ENCODE data around the gene REXO1.
"Not testable (repeated sequence)": the region's sequence is repeated elsewhere in the genome, so short reads cannot be mapped to it uniquely, and the experiment has no call there.

The REXO1 gene

GRCh38 chr19:1876496-1877279 lies 28.4 kb upstream of the REXO1 start:
- not testable (repeated sequence) for DNase-seq

GRCh38 chr19:1875646-1876495 lies 27.6 kb upstream of the REXO1 start:
- DNase-seq: peak; percentile 85

- not testable (repeated sequence) for DNase-seq
Observed at GRCh38 chr19:1875265-1875645, 27.0 kb upstream of the REXO1 start.

- DNase-seq: no peak
Observed at GRCh38 chr19:1874554-1875185, 26.4 kb upstream of the REXO1 start.

GRCh38 chr19:1873524-1874473 lies 25.5 kb upstream of the REXO1 start:
- DNase-seq: no peak

GRCh38 chr19:1872807-1873523 lies 24.7 kb upstream of the REXO1 start:
- DNase-seq: no peak

- no peak for DNase-seq
Observed at GRCh38 chr19:1871630-1872029, 23.3 kb upstream of the REXO1 start.

GRCh38 chr19:1871140-1871597 lies 22.9 kb upstream of the REXO1 start:
- no peak for DNase-seq

GRCh38 chr19:1868971-1869370 lies 20.7 kb upstream of the REXO1 start:
- no peak for DNase-seq

- DNase-seq: no peak
Observed at GRCh38 chr19:1867349-1867724, 19.1 kb upstream of the REXO1 start.

- DNase-seq: no peak
Observed at GRCh38 chr19:1866693-1867348, 18.5 kb upstream of the REXO1 start.

- DNase-seq: no peak
Observed at GRCh38 chr19:1865172-1866010, 17.1 kb upstream of the REXO1 start.

- peak; percentile 30 for DNase-seq
Observed at GRCh38 chr19:1864480-1865171, 16.3 kb upstream of the REXO1 start.

GRCh38 chr19:1863638-1864479 lies 15.6 kb upstream of the REXO1 start:
- DNase-seq: peak; percentile 94

- no peak for DNase-seq
Observed at GRCh38 chr19:1863328-1863637, 15.0 kb upstream of the REXO1 start, which contains the start of gene KLF16. Gene KLF16, minus strand, starts transcription at chr19:1863579. Its CDS starts 82 bp downstream, at chr19:1863497.

- peak; percentile 21 for DNase-seq
Observed at GRCh38 chr19:1862424-1863327, 14.4 kb upstream of the REXO1 start.

- DNase-seq: no peak
Observed at GRCh38 chr19:1862068-1862423, 13.8 kb upstream of the REXO1 start.

- no peak for DNase-seq
Observed at GRCh38 chr19:1861599-1862031, 13.3 kb upstream of the REXO1 start.

Data from NCI-H1436 (cell line).